HL-60 (cell line): ENCODE data around the gene GPR161.

Source experiments
- GABPA ChIP-seq: IDR thresholded peaks from 2 replicates; pipeline ENCODE4 v1.6.1; 2012; ENCODE audit warnings: low read depth
- TF ChIP-seq, protein P1 (sequence below): IDR thresholded peaks from one replicate; pipeline ENCODE4 v1.5.1; 2011; ENCODE audit warnings: low read length, control low read depth, inconsistent platforms; ENCODE audit not compliant: insufficient read depth
- TF ChIP-seq, protein P2 (sequence below): IDR thresholded peaks from 2 replicates; pipeline ENCODE4 v1.6.1; 2012; ENCODE audit warnings: low read depth; ENCODE audit not compliant: insufficient replicate concordance

DNA sequence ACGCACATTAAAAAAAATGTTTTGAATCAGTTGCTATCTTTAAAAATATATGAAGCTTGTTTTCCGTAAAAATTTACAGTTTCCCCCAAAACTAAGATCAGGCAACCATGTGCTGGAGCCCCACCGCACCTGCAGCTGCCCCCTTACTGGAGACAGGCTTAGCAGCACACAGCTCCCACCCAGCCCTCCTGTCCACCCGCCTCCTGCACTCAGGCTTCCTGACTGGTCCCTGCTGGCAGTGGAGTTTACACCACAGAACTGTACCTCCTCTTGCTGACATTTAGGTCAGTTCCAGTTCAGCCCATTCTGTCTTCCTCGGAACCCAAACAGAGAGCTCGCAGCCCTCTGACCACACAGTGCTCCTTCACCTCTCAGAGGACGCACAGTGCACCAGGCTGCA is 2.1 kb downstream of the GPR161 start:
- TF ChIP-seq, protein P1, sequence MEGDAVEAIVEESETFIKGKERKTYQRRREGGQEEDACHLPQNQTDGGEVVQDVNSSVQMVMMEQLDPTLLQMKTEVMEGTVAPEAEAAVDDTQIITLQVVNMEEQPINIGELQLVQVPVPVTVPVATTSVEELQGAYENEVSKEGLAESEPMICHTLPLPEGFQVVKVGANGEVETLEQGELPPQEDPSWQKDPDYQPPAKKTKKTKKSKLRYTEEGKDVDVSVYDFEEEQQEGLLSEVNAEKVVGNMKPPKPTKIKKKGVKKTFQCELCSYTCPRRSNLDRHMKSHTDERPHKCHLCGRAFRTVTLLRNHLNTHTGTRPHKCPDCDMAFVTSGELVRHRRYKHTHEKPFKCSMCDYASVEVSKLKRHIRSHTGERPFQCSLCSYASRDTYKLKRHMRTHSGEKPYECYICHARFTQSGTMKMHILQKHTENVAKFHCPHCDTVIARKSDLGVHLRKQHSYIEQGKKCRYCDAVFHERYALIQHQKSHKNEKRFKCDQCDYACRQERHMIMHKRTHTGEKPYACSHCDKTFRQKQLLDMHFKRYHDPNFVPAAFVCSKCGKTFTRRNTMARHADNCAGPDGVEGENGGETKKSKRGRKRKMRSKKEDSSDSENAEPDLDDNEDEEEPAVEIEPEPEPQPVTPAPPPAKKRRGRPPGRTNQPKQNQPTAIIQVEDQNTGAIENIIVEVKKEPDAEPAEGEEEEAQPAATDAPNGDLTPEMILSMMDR, result no peak
- TF ChIP-seq, protein P2, sequence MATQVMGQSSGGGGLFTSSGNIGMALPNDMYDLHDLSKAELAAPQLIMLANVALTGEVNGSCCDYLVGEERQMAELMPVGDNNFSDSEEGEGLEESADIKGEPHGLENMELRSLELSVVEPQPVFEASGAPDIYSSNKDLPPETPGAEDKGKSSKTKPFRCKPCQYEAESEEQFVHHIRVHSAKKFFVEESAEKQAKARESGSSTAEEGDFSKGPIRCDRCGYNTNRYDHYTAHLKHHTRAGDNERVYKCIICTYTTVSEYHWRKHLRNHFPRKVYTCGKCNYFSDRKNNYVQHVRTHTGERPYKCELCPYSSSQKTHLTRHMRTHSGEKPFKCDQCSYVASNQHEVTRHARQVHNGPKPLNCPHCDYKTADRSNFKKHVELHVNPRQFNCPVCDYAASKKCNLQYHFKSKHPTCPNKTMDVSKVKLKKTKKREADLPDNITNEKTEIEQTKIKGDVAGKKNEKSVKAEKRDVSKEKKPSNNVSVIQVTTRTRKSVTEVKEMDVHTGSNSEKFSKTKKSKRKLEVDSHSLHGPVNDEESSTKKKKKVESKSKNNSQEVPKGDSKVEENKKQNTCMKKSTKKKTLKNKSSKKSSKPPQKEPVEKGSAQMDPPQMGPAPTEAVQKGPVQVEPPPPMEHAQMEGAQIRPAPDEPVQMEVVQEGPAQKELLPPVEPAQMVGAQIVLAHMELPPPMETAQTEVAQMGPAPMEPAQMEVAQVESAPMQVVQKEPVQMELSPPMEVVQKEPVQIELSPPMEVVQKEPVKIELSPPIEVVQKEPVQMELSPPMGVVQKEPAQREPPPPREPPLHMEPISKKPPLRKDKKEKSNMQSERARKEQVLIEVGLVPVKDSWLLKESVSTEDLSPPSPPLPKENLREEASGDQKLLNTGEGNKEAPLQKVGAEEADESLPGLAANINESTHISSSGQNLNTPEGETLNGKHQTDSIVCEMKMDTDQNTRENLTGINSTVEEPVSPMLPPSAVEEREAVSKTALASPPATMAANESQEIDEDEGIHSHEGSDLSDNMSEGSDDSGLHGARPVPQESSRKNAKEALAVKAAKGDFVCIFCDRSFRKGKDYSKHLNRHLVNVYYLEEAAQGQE, result no peak
- no peak for TF ChIP-seq GABPA
